GM12878 (cell line): ENCODE measurements around the gene OPN4.

Experiments
- CEBPB ChIP-seq, 2 experiments: fragments of 150-350 bp in 1 of 2; IDR thresholded peaks; 2 replicates each; pipeline ENCODE4 v1.6.1; 2012 to 2014; ENCODE audit warnings: low read depth in 2 of 2, low read length in 2 of 2, borderline replicate concordance in 1 of 2, inconsistent platforms in 1 of 2
- CREB1 ChIP-seq: IDR thresholded peaks from 2 replicates; pipeline ENCODE4 v1.6.1; 2012; ENCODE audit warnings: low read depth, mild to moderate bottlenecking, inconsistent platforms
- EZH2 ChIP-seq: IDR thresholded peaks from 2 replicates; pipeline ENCODE4 v1.6.1; 2012; ENCODE audit warnings: low read depth, mild to moderate bottlenecking, control low read depth, inconsistent platforms, low read length, borderline replicate concordance; ENCODE audit not compliant: control insufficient read depth
- FOXK2 ChIP-seq: fragments of 450-650 bp; IDR thresholded peaks from 2 replicates; pipeline ENCODE4 v1.6.1; 2017; ENCODE audit warnings: mild to moderate bottlenecking, moderate library complexity
- NRF1 ChIP-seq: conservative IDR thresholded peaks from 2 replicates; pipeline ENCODE4 v1.6.1; 2011; ENCODE audit warnings: mild to moderate bottlenecking, low read depth, low read length, improper control_type of control experiment
- POLR2A ChIP-seq: IDR thresholded peaks from 2 replicates; pipeline ENCODE4 v1.6.1; 2011; ENCODE audit warnings: low read depth, mild to moderate bottlenecking, low read length
- TF ChIP-seq, protein P1 (sequence below): IDR thresholded peaks from 2 replicates; pipeline ENCODE4 v1.6.1; 2012; ENCODE audit warnings: mild to moderate bottlenecking, low read depth, low read length
- TF ChIP-seq, protein P2 (sequence below): IDR thresholded peaks from 2 replicates; pipeline ENCODE4 v1.6.1; 2012; ENCODE audit warnings: low read length, inconsistent platforms
- TF ChIP-seq, protein P3 (sequence below): IDR thresholded peaks from 2 replicates; pipeline ENCODE4 v1.6.1; 2011; ENCODE audit warnings: low read depth, low read length, improper control_type of control experiment, borderline replicate concordance
- TF ChIP-seq, protein P4 (sequence below): fragments of 450-650 bp; IDR thresholded peaks from 2 replicates; pipeline ENCODE4 v1.6.1; 2016; ENCODE audit warnings: mild to moderate bottlenecking
- TF ChIP-seq, protein P5 (sequence below), 3 experiments: IDR thresholded peaks in 2 of 3; conservative IDR thresholded peaks in 1 of 3; 2 replicates each; pipeline ENCODE4 v1.5.1; 2011; ENCODE audit warnings: low read depth in 3 of 3, low read length in 3 of 3, mild to moderate bottlenecking in 3 of 3, control low read depth in 2 of 3, moderate library complexity in 2 of 3, inconsistent platforms in 1 of 3, mixed read lengths in 1 of 3; ENCODE audit not compliant: control insufficient read depth in 2 of 3, insufficient read depth in 1 of 3; ENCODE audit errors: extremely low read depth in 1 of 3

DNA sequence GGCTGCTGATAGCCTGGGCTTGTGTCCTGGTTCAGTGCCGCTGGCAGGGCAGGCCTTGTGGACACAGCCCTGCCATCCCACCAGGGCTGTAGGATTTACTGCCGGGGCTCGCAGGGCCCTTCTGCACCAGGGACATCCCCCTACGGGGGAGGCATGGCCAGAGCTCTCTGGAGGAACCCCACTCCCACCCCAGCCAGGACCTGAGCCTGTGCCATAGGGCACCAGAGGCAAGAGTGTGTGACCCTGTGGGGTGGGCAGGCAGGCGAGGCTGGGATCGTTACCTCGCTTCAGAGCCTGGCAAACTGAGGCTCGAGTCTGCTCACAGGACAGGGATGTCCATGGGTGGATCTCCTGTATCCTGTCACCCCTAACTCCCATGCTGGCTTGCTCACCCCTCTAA lies 16.5 kb downstream of the OPN4 start:
- TF ChIP-seq, protein P1, sequence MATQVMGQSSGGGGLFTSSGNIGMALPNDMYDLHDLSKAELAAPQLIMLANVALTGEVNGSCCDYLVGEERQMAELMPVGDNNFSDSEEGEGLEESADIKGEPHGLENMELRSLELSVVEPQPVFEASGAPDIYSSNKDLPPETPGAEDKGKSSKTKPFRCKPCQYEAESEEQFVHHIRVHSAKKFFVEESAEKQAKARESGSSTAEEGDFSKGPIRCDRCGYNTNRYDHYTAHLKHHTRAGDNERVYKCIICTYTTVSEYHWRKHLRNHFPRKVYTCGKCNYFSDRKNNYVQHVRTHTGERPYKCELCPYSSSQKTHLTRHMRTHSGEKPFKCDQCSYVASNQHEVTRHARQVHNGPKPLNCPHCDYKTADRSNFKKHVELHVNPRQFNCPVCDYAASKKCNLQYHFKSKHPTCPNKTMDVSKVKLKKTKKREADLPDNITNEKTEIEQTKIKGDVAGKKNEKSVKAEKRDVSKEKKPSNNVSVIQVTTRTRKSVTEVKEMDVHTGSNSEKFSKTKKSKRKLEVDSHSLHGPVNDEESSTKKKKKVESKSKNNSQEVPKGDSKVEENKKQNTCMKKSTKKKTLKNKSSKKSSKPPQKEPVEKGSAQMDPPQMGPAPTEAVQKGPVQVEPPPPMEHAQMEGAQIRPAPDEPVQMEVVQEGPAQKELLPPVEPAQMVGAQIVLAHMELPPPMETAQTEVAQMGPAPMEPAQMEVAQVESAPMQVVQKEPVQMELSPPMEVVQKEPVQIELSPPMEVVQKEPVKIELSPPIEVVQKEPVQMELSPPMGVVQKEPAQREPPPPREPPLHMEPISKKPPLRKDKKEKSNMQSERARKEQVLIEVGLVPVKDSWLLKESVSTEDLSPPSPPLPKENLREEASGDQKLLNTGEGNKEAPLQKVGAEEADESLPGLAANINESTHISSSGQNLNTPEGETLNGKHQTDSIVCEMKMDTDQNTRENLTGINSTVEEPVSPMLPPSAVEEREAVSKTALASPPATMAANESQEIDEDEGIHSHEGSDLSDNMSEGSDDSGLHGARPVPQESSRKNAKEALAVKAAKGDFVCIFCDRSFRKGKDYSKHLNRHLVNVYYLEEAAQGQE = no peak
- TF ChIP-seq, protein P2, sequence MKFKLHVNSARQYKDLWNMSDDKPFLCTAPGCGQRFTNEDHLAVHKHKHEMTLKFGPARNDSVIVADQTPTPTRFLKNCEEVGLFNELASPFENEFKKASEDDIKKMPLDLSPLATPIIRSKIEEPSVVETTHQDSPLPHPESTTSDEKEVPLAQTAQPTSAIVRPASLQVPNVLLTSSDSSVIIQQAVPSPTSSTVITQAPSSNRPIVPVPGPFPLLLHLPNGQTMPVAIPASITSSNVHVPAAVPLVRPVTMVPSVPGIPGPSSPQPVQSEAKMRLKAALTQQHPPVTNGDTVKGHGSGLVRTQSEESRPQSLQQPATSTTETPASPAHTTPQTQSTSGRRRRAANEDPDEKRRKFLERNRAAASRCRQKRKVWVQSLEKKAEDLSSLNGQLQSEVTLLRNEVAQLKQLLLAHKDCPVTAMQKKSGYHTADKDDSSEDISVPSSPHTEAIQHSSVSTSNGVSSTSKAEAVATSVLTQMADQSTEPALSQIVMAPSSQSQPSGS = no peak
- TF ChIP-seq CEBPB (IDR thresholded peaks at IDR 0.05; ENCODE audit: borderline replicate concordance in 1 of 2, low read depth in 2 of 2, low read length in 2 of 2) (no peak), CREB1 (no peak), NRF1 (no peak), EZH2 (no peak), POLR2A (no peak), FOXK2 (no peak)
- TF ChIP-seq, protein P3, sequence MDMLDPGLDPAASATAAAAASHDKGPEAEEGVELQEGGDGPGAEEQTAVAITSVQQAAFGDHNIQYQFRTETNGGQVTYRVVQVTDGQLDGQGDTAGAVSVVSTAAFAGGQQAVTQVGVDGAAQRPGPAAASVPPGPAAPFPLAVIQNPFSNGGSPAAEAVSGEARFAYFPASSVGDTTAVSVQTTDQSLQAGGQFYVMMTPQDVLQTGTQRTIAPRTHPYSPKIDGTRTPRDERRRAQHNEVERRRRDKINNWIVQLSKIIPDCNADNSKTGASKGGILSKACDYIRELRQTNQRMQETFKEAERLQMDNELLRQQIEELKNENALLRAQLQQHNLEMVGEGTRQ = no peak
- TF ChIP-seq, protein P4, sequence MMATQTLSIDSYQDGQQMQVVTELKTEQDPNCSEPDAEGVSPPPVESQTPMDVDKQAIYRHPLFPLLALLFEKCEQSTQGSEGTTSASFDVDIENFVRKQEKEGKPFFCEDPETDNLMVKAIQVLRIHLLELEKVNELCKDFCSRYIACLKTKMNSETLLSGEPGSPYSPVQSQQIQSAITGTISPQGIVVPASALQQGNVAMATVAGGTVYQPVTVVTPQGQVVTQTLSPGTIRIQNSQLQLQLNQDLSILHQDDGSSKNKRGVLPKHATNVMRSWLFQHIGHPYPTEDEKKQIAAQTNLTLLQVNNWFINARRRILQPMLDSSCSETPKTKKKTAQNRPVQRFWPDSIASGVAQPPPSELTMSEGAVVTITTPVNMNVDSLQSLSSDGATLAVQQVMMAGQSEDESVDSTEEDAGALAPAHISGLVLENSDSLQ = no peak
- TF ChIP-seq, protein P5, sequence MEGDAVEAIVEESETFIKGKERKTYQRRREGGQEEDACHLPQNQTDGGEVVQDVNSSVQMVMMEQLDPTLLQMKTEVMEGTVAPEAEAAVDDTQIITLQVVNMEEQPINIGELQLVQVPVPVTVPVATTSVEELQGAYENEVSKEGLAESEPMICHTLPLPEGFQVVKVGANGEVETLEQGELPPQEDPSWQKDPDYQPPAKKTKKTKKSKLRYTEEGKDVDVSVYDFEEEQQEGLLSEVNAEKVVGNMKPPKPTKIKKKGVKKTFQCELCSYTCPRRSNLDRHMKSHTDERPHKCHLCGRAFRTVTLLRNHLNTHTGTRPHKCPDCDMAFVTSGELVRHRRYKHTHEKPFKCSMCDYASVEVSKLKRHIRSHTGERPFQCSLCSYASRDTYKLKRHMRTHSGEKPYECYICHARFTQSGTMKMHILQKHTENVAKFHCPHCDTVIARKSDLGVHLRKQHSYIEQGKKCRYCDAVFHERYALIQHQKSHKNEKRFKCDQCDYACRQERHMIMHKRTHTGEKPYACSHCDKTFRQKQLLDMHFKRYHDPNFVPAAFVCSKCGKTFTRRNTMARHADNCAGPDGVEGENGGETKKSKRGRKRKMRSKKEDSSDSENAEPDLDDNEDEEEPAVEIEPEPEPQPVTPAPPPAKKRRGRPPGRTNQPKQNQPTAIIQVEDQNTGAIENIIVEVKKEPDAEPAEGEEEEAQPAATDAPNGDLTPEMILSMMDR (IDR thresholded peaks at IDR 0.05 in 2 of 3, conservative IDR thresholded peaks at IDR 0.05 in 1 of 3; ENCODE audit: control insufficient read depth in 2 of 3, extremely low read depth in 1 of 3, insufficient read depth in 1 of 3, low read depth in 3 of 3, low read length in 3 of 3) = no peak
